HG03575 (cell line): Measurements from ENCODE around the gene EIF2AK2.
"Not testable (repeated sequence)": the region's sequence is repeated elsewhere in the genome, so short reads cannot be mapped to it uniquely, and the experiment has no call there.

Experiments
- ATAC-seq: cut with Tn5 transposase; IDR thresholded peaks from one replicate; pipeline ENCODE4 v1.9.1; 2021; ENCODE audit not compliant: unreplicated experiment, insufficient number of reproducible peaks, low FRiP score; ENCODE audit errors: extremely low read depth

The EIF2AK2 gene

DNA sequence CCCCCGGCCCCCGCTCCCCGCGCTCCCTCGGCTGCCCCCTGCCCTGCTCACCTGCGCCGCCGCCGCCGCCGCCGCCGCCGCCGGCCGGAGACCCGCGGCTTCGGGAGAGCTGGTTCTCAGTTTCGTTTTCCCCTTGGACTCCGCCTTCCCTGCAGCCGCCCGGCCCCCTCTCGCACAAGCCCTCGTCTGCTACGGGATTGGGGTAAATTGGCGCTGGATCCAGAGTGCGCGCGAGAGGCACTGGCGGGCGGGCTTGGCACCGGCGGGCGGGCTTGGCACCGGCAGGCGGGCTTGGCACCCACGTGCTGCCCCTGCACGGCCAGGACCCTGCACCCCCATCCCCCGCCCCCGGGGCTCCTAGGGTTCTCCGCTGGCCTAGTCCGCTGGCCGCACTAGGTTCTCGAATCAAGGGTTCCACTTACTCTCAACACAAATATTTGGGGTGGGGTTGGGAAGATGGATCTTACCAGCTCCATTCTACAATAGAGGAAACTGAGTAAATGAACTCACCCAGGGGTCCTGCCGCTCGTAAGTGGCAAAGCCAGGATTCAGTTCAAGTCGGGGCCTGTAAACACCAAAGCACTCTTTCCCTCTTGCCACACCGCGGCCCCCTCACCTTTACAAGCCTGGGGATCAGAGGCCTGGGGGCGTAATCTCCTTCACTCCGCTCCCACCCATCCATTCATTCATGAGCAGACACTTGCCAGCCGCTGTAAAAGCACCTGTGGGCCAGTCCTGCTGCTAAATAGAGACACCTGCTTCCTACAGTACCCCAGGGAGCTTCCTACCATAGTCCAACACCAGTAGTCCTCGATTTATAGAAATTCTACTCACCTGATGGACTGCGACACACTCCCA, at the start of gene EIF2AK2:
EIF2AK2 (minus strand) TSS at position 124 of the 858 bp plus-strand sequence. CDS start 9,174 bp downstream, outside the sequence.
- ATAC-seq: no peak

DNA sequence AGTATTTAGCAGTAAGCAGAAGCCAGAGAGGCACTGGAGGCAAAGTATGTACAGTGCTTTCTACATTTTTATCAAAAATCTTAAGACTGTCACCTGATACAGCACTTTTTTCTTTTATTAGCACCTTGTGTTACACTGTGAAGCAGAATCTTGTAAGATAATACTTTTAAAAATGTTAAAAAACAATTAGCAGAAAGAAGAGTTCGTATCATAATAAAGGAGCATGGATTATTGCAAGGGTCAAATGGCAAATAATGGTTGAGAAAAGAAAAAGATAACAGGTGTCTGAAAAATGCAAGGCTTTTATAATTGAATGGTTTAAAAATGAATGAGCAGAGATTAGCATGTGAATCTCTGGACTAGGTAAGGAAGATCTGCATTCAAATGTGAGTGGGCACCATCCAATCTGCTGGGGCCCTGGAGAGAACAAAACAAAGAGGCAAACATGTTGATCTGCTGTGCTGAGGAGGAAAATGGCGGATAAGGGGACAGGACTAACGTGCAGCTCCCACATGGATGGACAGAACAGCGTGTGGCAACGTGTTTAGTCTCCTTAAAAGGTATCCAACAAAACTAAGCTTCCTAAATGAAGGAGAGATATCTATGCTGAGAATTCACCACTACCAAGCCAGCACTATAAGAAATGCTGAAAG, 49.0 kb upstream of the EIF2AK2 start:
- no peak for ATAC-seq

DNA sequence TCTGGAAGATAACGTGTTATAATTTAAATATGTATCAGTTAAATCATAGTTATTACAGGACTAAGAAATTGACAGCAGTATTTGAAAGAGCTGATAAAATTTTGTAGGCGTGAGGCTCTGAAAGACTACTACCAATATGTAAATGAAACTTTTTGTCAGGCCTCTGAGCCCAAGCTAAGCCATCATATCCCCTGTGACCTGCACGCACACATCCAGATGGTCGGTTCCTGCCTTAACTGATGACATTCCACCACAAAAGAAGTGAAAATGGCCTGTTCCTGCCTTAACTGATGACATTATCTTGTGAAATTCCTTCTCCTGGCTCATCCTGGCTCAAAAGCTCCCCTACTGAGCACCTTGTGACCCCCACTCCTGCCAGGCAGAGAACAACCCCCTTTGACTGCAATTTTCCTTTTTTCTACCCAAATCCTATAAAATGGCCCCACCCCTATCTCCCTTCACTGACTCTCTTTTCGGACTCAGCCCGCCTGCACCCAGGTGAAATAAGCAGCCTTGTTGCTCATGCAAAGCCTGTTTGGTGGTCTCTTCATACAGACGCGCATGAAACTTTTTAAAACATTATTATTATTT, 48.4 kb upstream of the EIF2AK2 start:
- not testable (repeated sequence) for ATAC-seq

DNA sequence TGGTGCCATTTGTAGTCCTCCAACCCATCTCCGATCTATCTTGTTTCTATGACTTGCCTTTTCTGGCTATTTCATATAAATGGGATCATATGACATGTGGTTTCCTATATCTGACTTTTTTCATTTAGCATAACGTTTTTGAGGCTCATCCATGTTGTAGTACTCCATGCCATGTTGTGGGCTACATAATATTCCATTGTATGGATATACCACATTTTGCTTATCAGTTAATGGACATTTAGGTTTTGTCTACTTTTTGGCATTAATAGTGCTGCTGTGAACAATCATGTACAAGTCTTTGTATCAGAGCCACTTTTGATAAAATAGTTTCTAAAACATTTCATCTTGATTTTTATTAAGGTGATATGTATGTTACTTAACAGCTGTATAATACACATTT, 46.9 kb upstream of the EIF2AK2 start:
- ATAC-seq: no peak

DNA sequence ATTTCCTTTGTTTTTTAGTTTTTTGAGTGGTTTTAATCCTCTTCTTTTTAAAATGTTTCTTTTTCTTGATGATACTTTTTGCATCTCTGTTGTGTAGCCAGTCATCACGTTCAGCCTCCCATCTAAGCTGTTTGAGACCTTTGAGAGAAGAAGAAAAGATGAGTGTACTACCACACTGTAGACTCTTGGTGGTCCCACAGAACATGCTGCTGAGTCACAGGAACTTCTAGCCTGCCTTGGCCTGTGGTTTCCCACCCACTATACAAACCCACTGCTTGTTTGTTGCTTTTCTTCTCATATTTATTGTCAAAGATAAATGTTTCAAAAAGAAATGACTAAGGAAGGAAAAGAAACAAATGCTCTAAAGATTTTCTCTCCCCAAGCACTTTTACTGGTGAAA, 45.0 kb upstream of the EIF2AK2 start:
- no peak for ATAC-seq

DNA sequence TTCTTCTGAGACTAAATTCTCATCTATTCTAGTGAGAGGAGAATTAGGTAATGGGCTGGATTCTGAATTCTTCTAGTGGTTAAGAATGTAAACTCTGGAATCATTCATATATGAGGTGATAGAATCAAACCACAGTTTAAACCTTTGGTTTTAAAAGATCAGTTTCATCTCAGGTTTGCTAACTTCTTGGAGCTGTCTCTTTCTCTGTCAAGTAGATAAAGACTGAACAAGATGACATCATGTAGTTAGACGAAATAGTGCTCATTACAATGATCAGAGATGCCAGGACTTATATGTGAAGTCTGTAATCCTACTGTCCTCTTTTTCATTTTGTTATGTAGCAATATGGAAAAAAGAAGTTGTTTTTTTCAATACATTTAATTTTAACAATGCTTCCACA, 44.4 kb upstream of the EIF2AK2 start:
- ATAC-seq: no peak

DNA sequence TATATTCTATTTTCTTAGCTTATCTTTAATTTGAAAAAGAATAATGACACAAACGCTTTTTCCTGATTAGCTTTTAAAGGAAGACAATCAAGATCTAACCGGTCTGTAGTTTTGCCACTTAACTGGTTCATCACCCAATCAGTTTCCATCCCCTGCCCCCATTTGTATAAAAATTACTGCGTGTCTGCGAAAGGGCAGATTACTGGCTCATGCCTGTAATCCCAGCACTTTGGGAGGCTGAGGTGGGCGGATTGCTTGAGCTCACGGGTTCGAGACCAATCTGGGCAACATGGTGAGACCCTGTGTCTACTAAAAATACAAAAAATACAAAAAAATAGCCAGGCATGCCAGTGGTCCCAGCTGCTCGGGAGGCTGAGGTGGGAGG, 41.9 kb upstream of the EIF2AK2 start:
- no peak for ATAC-seq

DNA sequence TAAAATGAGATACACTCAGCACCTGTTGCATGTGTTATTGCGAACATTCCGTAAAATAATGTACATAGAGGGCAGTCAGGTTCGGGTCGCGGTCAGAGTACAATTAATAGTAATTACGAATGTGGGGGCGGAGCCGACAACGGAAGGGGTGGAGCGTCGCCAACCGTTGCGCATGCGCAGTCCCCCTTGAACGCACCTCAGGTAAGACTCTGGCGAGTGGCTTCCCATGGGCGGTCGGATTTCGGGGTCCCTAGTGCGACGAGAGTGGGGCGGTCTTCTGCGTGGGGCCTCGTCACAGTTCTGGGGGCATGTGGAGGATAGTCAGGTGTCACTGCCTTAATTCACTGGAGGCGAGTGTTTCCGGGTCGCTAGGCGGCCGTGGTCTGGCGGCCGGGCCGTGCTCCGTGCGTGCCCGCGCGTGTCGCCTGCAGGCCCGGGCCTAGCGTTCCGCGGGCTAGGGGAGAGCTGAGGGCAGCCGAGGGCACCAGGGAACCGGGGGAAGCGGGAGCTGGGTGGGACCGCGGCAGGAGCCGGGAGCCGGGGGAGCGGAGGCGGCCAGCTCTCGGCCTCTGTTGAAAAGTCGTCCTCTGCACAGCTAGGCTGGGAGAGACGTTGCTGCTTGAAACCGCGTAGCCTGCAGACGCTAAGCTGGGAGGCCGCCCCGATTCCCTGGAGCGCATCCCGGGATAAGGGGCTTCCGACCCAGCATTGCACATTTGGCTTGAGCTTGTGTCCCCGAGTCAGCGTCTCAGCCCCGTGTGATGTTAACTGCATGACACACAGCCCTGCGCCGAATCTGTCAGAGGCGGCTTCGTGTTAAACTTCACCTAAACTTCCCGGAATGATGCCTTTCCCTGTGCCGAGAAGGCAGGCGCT, 39.8 kb upstream of the EIF2AK2 start, which contains the start of gene CEBPZOS:
CEBPZOS (plus strand) TSS at position 177 of the 876 bp plus-strand sequence. CDS start 3,209 bp downstream, outside the sequence.
- peak; percentile 65 for ATAC-seq

DNA sequence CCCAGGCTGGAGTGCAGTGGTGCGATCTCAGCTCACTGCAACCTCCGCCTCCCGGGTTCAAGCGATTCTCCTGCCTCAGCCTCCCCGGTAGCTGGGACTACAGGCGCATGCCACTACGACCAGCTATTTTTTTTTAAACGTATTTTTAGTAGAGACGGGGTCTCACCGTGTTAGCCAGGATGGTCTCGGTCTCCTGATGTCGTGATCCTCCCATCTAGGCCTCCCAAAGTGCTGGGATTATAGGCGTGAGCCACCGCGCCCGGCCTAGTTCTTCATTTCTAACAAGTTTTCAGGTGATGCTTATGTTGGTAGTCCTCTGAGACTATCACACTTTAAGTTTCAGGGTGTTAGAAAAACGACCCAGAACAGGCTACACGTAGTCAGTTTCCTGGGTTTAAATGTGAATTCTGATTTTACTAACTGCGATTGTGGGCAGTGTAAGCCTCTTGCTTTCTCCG, 39.1 kb upstream of the EIF2AK2 start:
- ATAC-seq: not testable (repeated sequence)

DNA sequence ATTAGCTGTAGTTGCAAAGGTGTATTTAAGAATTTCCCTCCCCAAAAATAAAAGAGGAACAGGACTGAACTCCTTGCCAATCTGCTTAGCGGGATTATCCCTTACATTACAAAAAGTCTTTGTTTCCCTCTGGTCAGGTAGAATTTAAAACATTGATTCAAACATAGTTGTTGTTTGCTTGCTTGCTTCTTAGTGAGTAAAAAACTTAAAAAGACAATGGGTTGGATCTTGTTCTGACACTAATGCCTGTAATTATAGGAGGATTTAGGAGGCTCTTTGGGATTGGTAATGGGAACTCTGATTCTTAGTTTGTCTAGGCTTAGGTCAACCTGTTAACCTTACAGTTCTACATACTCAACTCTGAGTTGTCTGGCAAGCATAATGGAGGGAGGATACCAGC, 35.8 kb upstream of the EIF2AK2 start:
- ATAC-seq: no peak

DNA sequence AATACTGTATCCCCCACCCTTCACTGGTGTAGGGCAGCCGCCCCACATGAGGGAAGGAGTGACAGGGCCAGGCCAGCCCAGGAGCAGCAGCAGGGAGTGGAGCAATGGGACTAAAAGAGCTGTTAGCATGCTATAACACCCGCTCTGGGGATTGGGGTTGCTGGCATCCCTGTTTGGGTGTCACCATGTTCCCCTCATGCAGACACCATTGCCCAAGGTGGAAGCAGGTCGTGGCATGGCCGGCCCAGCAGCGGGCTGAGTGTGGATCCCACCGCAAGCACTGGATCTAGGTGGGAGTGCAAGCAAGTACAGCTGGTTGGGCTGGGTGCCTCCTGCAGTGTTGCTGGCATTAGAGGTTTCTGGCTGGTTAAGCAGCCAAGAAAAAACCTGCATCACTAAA, 35.0 kb upstream of the EIF2AK2 start:
- no peak for ATAC-seq

DNA sequence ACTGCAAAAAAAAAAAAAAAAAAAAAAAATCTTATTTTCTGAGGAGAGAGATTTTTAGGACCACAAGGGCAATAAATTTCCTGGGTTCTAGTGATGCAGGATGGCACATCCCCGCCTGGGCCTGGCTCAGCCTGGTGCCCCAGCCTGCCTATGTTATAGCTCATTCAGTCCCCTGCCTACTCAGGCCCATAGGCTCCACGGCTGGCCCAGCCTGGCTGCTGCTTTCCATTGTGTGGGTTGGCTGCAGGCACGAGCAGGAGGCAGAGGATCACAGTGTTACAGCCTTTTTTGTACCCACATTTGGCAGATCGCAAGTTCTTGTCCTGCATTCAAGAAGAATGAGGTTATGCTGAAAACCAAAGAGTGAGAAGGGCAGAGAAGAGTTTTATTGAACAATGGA, 34.5 kb upstream of the EIF2AK2 start:
- no peak for ATAC-seq

DNA sequence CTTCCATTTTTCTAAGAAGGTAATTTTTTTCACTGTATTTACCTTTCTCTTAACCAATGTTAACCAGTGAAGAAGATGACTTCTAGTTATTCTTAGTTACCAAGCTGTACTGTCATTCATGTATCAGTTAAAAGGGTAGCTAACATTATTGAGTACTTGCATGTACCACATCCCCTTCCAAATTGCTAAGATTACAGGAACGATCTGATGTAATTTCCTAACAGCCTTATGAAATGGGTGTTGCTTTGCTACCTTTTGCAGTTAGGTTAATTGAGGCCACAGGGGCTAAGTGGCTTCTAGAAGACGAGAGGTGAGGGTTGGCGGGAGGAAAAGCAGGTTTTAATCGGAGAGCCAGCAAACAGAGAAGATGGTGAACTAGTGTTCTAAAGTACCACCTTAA, 33.5 kb upstream of the EIF2AK2 start:
- no peak for ATAC-seq

DNA sequence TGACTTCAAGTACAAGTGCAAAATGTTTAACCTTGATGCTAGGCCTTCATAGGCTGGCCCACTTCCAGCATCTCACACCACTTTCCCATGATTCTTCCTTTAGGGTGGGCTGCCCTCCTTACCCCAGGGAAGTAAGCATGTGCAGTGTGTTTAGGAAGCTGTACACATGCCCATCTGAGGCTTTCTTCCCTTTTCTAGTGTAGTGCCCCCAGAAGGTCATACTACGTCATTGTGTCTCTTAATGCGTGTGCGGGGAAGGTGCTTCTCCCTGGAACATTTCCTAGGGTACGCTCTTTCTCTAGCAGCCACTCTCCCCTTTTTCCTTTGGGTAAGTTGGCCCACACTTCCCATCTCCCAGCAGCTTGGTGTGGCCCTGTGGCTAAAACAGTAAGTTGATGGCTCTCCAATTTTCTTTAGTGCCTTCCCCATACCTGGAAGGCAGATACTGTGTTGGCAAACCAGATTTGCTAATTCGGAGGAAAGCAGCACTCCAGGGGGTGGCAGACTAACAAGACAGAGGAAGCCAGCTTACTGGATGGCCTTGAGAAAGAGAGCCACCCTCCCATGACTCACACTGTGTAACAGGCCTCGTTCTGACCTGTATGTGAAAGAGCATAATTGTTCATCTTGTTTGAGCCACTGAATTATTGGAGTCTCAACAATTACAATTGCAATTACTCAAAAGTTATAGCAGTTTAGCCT, 32.8 kb upstream of the EIF2AK2 start:
- ATAC-seq: no peak

DNA sequence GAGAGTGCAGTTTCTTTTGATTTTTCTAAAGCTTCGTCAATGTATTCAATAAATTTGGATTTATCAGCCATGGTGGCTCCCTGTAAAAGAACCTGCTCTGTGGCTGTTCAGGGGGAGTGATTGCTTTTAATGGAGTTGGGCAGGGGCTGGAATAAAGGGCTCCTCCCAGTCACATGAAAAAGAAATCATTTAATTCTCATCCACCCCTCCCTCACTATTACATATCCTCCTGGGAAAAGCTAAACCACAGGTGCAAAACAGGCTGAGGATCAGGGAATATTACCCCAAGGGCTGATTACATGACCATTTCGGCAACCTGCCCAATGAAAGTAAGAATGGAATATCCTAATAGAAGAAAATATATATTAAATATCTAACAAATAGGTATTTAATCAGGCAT, 31.8 kb upstream of the EIF2AK2 start, which contains the start of gene SULT6B1:
SULT6B1 (minus strand) TSS at position 101 of the 400 bp plus-strand sequence; CDS start at position 71, 30 bp downstream.
- ATAC-seq: no peak

DNA sequence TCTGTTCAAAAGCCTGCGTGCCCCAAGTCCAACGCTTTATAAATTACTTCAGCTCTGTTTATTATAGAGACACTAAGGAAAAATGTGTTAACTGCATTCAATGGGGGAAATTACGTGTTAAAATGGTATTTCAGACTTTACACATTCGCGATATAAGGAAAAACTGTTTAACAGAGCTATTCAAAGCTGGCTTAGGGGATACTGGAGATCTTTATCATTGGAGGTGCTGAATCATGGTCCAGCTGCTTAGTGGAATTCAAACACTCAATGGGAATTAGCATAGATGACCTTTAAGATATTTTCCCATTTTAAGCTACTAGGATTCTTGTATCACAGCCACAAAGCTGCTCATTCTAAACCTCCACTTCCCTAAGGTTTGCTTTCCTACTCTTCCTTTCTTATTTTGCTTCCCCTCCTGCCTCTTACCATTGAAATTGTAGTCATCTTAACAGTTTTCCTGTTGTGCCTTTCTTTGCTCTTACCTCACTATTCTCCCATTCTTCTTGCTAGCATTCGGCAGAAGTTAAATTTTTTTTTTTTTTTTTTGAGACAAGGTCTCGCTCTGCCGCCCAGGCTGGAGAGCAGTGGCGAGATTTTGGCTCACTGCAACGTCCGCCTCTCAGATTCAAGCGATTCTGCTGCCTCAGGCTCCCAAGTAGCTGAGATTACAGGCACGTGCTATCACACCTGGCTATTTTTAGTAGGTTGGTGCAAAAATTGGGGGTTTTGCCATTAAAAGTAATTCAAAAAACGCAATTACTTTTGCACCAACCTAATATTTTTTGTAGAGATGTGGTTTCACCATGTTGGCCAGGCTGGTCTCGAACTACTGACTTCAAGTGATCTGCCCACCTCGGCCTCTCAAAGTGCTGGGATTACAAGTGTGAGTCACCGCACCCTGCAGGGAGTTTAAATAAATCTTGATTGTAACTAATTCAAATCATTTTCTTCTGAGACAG, 25.2 kb upstream of the EIF2AK2 start:
- no peak for ATAC-seq

DNA sequence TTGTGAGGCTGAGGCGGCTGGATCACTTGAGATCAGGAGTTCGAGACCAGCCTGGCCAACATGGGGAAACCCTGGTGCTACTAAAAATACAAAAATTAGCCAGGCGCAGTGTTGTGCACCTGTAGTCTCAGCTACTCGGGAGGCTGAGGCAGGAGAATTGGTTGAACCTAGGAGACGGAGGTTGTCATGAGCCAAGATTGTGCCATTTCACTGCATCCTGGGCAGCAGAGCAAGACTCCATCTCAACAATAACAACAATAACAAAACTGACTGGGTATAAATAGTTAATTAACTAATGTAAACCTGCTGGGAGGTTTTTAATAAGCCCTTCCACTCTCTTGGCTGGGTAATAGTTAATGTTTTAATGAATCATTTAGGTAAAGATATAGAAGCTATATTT, 23.9 kb upstream of the EIF2AK2 start:
- ATAC-seq: no peak
